ENCODE results near the gene SPRED2.
"Not testable (repeated sequence)": the region's sequence is repeated elsewhere in the genome, so short reads cannot be mapped to it uniquely, and the experiment has no call there.

SPRED2 gene

DNA sequence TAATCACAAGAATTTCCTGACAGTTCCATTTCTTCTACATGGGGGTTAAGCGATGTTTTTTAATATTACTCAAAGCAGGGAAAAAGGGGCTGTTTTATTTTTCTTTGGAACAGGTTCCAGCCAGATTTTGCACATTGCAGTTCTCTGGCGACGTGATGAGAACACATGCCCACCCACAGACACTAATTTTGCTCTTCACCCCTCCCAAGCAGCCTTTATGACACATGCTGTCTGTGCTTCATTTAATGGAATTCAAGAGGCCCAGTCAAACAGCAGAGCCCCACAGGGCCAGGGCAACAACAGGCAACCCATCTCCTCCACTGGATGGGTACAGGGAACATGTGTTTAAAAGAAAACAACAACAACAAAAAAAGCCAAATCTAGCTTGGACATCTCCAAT, 70.8 kb downstream of the SPRED2 start:
- DNase-seq, result peak; percentile 9

DNA sequence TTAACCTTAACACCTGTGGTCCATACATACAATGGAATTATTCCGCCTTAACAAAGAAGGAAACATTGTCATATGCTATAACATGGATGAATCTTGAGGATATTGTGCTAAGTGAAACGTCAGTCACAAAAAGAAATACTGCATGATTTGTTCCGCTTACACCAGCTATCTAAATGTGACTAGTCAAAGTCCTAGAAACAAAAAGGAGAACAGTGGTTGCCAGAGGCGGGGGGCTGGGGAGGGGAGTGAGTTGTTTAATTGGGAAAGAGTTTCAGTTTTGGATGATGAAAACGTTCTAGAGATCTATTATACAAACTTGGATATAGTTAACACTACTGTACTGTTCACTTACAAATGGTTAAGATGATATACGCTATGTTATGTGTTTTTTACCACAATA, 72.0 kb downstream of the SPRED2 start:
- DNase-seq, result no peak

DNA sequence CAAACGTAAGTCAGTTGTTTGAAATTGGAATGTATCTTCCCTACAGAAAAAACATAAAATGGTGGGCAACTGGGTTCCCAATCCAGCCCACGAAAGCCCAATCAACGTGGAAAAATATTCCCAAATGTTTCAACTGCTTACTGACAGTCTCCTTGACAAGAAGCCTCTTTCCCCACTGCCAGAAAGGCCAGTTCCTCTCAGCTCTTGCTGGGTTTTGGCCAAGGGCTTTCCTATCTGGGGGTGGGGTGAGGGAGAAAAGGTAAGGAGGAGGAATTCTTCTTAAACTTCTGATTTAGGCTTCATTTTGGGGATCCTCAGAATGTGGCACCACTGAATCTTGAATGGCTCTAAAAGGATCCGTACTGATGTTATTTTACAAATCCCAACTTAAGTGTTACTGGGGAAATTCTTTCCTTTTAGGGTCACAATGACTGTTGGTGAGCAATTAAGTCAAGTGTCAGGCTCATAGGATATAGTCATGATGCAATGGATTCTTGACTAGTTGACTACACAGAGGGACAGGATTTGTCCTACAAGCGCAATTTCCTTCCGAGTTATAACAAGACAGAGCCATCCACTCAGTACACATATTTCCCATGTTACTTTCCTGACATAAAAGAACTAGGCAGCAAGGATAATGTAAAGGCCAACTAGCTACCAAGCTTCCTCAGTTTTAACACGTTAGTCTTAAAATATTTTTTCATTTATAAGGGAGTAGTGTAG, 73.6 kb downstream of the SPRED2 start:
- no peak for DNase-seq

DNA sequence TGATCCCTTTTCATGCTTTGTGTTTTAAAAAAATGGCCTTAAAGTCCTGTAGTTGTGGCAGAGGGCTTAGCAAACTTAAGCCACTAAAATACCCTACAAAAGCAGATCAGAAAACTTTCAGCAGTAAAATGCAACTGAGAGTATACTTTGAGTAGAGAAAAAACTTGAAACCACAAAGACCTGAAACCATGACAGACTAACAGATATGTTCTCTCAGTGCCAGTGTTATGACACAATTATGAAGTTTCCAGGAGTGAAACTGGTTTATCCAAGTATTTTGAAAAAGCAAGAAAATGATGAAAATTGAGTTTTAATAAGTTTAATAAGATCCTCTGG, 74.5 kb downstream of the SPRED2 start:
- peak; percentile 57 for DNase-seq

DNA sequence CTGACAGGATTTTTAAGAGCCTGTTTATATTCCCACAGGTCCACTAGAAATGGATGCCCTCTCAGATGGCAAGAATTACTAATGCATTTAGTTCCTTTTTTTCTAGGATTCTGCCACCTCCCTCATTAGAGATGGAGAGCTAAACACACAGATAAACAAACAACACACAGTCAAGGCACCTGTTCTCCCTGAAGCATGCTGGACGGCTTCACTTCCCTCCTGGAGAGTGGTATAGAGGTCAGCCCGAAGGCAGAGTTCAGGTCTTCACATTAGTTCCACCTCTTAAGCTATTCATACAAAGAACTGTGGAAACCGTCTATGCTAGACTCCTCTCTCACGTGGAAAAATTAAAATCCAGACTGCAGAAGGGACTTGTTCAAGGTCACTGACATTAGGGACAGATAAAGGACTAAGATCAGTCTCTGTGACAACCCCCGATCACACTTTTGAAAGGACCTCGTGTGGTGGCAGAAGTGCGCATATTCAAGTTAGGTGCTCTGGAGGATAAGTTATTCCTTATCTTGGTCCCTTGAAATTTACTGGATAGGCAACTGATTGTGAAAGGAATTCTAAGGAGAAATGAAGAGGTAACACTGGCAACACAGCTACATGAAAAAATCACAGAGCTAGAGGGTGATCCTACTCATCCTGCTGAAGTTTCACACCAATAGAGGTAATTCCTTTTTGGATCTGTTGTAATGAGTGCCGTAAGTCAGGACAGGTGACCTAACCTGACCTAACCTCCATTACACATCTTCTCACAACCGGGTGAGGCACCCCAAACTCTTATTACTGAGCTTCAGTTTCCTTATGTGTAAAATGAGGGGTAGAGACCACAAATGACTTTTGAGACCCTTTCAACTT, 75.1 kb downstream of the SPRED2 start:
- peak; percentile 45 for DNase-seq

DNA sequence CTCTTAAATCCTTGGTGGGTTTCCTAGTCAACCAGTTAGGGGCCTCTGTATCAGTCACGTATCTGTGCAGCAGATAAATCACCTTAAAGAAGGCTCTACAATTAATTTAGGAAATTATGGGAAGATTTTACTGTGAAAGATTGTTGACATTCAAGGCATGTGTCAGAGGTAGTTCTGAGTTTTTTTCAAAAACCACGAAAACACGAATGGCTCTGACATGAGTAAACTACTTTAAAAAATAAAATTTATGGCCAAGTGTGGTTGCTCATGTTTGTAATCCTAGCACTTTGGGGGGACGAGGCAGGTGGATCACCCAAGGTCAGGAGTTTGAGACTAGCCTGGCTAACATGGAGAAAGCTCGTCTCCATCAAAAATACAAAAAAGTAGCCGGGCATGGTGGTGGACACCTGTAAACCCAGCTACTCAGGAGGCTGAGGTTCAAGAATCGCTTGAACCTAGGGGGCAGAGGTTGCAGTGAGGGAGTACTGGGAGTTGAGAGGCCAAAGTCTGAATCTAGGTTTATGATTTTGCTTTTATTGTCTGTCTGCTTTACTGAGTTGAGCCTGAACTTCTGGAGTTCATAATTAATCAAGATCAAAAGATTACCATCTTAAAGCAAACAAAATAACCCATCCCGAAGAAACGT, 77.1 kb downstream of the SPRED2 start:
- DNase-seq, result no peak

DNA sequence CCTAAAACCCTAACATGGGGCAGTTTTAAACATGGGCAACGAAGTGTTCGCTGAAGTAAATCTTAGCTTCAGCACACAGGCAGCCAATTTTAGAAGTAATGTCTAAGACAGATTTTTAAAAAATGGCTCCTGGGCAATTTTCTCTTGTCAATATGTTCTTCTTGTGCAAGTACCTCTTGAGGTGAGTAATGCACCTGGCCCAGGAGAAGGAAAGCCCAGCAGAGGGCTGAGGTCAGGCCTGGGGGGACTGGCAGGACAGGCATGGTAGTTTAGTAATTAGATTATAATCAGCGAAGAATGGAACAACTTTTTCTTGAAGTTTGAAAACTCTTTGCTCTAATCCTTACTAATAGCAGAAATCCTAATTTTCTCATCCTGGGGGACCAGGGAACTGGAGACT, 77.6 kb downstream of the SPRED2 start:
- no peak for DNase-seq

DNA sequence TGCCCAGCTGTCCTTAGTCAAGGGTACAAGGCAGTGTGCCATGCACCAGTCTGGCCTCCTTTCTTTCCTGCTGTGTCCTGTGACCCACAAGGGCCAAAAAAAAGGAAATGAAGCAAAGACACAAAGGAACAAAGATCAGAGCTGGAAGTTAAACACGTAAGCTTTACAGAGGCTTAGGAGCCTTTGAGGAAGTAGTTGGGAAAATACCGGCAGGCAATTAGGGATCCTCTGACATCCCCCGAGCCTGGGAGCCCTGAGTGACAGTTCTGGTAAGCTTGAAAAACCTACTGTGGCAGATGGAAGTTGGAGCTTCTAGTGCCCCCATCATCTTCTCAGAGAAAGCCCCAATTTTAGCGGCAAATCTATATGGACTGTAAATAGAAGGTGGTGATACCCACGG, 78.5 kb downstream of the SPRED2 start:
- no peak for DNase-seq

DNA sequence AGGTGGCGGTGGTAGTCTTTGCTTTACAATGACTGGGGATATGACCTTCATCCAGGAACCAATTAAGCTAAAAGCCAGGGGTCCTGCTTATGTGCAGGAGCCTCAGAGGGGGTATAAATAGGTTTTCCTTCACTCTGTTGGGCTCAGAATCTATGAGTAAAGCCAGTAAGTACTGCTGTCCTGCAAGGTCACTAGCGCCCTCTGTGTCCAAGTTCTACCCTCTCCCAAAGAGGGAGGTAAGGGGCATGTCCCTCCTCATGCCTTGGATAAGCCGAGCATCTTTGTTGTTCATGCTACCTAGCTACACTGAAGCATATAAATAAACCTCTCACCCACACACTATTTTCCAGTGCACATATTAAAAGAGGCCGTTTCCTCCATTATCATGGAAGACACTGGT, 79.4 kb downstream of the SPRED2 start:
- DNase-seq, result no peak

DNA sequence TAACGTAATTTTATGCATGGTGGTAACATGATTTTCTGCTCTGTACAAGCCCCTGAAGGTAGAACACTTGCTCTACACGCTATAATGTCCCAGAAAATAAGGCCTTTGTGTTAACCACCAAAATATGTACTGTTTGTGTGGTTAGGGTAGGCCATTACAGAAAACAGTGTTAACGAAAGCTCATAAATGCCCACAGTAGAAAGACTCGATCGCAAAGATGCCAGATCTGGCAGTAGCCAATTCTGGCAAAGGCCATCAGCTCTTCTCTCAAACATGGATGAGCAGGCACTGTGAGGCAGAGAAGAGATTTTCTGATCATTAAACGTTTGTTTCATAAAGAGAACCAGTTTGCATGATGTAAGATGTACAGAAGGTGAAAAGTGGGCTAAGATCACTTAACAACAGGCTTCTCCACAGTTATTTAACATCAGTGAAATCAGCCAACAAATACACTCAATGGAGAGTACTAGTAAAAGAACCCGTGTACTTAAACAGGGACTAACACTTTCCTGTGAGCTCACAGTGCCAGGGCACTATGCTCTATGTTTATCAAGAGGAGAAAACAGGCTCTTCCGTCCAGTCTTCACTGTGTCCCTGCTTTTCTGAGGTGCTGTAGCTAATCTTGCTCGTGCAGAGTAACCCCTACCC, 80.3 kb downstream of the SPRED2 start:
- no peak for DNase-seq

DNA sequence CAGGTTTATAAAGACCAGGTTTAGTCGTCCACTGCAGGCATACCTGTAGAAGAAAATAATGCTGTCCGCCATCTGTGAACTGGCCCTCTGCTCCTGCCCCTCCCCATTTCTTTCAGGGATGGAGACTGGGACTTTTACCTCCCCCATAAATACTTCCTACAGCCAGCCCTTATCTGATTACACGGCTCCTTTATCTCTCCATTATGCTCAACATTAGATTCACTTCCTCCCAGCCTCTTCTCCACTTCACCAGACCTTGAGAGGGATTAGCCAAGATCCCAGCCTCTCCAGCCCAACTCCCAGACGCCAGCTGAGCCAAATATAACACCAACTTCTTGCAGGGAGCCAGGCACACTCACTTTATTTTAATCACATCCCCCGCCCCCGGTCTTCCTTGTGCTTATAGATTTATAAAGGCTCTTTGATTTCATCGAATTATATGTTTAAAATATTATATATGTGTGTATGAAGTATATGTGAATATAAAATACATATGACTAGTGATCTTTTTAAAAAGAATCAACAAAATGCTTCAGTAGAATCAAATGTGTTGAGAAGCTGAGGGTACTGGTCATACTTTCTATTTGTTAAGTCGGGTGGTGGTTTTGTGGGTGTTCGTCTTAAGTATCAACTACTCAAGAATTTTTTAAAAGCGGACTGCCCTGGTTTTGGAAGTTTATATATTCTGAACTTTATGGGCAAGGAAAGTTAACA, 81.0 kb downstream of the SPRED2 start:
- DNase-seq, result no peak

DNA sequence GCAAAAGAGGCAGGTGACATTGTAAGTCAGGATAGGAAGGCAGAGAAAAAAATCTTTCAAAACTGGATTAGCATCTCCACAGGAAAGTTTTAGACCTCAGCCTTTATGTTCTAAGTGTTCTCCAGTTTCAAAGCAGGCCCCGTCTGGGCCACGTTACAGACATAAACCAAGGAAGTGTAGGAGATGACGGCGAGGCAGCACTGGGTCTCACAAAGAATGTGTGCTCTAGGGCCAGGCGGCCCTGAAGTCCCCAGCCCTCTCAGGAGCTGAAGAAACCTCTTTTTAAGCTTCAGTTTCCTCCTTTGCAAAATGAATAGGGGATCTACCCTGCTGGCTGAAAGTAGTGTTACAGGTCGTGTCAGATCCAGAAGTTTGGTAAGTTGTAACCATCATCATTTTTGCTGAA, 81.7 kb downstream of the SPRED2 start:
- DNase-seq, result no peak

DNA sequence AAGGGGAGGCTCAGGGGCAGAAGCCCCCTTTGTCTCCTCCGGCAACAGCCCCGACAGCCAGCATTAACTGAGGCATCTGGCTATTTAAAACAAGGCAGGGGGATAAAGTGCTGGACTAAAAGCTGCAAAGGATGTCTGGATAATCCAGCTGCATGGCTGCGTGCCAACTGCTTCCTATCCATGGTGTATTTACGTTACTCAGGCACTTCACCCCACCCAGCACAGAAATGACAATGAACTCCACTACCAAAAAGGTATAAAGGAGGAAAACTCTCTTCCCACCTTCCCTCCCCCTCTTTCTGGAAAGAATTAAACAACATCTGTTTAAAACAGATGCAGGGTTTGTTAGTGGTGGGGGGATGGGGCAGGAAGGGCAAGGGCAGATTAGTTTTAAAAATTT, 82.5 kb downstream of the SPRED2 start:
- no peak for DNase-seq

DNA sequence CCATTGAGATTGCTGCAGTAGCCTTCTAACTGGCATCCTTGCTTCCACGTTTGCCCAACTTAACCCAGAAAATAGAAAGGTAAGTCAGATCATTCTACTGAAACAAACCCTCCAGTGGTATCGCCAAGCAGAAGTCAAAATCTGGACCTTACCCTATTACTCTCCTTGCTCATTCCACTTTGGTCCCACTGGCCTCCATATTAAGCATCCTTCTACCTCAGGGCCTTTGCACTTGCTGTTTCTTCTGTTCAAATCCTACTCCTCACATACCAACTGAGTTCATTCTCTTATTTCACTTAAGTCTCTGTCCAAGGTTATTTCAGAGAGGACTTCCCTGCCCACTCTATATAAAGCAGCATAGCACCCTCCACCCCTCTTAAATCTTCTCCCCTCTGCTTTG, 84.5 kb downstream of the SPRED2 start:
- no peak for DNase-seq

DNA sequence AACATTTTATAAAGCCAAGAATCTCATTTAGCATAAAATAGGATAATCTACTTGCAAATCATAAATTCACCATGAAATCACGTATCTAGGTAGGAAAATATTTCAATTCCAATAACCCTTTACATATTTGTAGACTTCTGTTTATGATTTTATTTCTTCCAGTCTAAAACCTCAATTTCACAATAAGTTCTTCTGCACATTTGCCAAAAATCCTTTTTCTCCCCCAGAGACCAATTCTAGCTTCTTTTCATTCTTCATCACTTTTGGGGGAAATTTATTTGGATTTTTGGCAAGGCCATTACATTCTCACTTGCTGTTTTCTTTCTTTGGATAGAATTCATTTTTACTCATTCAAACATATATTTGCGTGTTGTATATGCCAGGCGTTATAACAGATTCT, 86.8 kb downstream of the SPRED2 start:
- DNase-seq, result no peak

DNA sequence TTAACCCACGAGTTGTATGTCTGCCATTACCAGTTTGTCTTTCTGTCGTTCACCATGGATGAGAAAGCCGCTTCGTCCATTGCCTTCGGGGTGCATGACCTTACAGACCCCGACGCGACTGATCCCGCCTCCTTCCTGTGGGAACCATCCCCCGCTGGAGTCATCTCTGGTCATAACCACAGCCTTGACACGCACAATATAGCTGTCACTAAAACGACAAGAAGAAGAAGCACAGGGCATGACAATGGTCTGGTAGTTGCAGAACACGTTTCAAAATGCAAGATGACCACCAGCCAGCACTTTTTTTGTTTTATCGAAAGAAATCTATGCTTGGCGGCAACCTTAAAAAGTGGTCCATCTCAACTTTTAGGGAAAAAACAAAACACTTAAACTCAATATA, 87.7 kb downstream of the SPRED2 start:
- no peak for DNase-seq

DNA sequence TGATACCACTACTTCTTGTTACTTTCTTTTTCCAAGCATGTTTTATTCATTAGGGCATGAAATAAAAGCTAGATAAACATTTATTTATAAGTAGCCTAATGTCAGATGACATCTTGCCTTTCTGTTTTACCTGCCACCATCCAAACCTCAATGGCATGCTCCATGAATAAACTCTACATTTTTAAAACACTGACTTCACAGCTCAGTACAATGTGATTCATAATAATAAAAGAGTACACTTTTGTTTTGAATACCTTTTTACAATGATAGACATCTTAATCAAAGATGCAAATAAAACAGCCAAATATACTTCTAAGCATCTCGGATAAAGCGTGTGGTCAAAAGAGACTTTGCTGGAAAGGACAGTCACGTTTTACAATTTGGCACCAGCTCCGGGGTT, 88.2 kb downstream of the SPRED2 start:
- no peak for DNase-seq

DNA sequence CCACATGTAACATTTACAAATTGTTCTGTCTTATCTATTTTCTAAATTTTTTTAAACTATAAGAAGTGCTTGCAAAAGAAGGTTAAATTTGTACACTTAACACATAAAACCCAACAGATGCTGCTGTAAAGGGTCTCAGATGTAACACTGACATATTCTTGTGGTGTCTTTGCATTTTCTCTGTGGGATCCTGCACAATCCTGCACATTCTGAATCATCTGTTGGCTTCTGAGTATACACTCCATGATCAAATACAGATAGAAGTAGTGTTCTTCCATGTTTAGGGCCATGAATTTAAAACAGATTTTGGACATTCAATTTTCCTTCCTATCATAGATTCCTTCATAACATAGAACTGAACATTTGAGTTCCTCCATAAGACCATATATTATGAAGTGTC, 89.0 kb downstream of the SPRED2 start:
- DNase-seq, result no peak

DNA sequence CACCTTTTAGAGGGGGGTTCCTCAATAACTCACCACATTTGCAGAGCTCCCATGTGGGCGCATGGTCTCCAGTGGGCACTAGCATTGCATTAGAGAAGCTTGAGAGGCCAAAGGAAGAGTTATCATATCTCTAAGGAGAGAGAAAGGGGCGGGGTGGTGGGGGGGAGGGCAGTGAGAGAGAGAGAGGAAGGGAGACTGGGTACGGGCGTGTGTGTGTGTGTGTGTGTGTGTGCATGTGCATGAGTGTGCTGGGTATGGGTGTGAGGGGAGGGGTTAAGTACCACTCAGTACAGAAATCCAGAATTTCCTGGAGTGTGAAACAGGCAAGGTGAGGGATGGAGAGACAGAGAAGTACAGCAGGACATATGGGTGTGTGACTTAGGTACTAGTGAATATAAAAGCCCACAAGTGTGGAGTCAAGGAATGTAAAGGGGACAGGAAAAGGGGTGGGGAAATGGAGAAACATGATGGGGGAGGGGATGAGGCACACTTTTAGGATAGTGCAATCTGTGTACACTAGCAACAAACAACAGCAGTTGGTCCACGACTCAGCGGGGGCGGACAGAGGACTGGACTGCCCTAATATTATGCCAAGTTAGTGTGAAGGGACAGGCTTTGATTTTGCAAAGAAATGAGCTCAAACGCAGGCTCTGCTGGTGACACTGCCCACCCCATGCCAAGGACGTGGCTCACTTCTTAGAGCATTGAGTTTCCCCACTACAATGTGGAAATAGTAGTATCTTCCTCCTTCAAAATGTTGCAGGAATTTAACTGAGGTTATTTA, 91.3 kb downstream of the SPRED2 start:
- DNase-seq, result no peak

DNA sequence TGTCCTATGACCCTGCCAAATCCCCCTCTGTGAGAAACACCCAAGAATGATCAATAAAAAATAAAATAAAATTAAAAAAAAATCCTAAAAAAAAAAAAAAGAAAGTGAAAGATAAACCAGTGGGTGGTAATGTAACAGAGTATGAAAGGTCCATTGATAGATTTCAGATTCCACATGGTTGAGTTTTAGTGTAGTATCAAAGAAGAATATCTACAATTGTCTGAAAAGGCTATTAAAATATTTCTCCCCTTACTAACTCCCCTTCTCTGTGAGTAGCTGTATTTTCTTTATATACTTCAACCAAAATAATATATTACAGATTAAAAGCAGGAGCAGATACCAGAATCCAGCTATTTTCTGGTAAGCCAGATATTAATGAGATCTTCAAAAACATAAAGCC, 92.8 kb downstream of the SPRED2 start:
- no peak for DNase-seq

DNA sequence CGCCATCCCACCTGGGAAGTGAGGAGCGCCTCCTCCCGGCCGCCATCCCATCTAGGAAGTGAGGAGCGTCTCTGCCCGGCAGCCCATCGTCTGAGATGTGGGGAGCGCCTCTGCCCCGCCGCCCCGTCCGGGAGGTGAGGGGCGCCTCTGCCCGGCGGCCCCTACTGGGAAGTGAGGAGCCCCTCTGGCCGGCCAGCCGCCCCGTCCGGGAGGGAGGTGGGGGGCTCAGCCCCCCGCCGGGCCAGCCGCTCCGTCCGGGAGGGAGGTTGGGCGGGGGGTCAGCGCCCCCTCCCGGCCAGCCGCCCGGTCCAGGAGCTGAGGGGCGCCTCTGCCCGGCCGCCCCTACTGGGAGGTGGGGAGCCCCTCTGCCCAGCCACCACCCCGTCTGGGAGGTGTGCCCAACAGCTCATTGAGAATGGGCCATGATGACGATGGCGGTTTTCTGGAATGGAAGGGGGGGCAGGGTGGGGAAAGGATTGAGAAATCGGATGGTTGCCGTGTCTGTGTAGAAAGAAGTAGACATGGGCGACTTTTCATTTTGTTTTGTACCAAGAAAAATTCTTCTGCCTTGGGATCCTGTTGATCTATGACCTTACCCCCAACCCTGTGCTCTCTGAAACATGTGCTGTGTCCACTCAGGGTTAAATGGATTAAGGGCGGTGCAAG, 93.4 kb downstream of the SPRED2 start:
- DNase-seq, result not testable (repeated sequence)

DNA sequence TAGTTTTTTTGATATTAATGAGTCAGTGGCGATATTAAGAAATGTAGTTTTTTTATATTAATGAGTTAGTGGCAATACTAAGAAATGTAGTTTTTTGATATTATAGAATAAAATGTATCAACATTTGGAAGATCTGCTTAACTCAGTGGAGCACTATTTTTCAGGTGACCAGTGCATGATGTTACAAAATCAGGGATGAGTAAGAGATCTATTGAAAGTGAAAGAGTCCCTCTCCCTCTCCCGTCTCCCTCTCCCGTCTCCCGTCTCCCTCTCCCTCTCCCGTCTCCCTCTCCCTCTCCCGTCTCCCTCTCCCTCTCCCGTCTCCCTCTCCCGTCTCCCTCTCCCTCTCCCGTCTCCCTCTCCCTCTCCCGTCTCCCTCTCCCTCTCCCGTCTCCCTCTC, 94.5 kb downstream of the SPRED2 start:
- not testable (repeated sequence) for DNase-seq

All from activated CD4-positive, alpha-beta T cell treated with anti-CD3 and anti-CD28 coated beads, Interleukin-10, Interleukin-2, amounts not matched to agents 100 ng/mL and 50 ng/mL, durations not matched to agents 16 hours and 8 hours (primary cell).